Measurements from ENCODE around the gene GPR35. TPM values are rescaled to one million over a fixed set of nuclear protein-coding genes. Genes with fewer than 3 reads are reported as not detected.

GPR35 gene
- total RNA-seq, 1 donor from 2014 or later: 1.9 TPM

- Mint-ChIP-seq H3K4me3 (ENCODE audit: unreplicated experiment) (peak within 1 kb of the TSS; percentile 91), H3K9me3 (ENCODE audit: low read depth) (no peaks in the 10 kb centered on the region), H3K27me3 (ENCODE audit: low read depth) (no peaks in the 10 kb centered on the region), H3K27ac (ENCODE audit: unreplicated experiment) (peak within 1 kb of the TSS; percentile 88), H3K4me1 (ENCODE audit: low read depth) (peaks cover 54% of the 10 kb centered on the region), H3K36me3 (ENCODE audit: low read depth) (no peaks in the 10 kb centered on the region)
- no peak for TF ChIP-seq CTCF (IDR thresholded peaks at IDR 0.05)
- DNase-seq (ENCODE audit: low spot score): peak; percentile 99
These were observed 38.9 kb upstream of the GPR35 start, which contains the start of gene CAPN10 for GRCh38 chr2:240586198-240586918. Gene CAPN10, plus strand, starts transcription at chr2:240586734. Its CDS starts 178 bp downstream, at chr2:240586912.

- no peaks in the 10 kb centered on the region for H3K9me3 Mint-ChIP-seq (ENCODE audit: low read depth)
- peak overlapping the region; percentile 91 for H3K4me3 Mint-ChIP-seq (ENCODE audit: unreplicated experiment)
- peak; percentile 85 for DNase-seq (ENCODE audit: low spot score)
- TF ChIP-seq CTCF (IDR thresholded peaks at IDR 0.05): peak; percentile 21
- no peaks in the 10 kb centered on the region for H3K36me3 Mint-ChIP-seq (ENCODE audit: low read depth)
- H3K27ac Mint-ChIP-seq (ENCODE audit: unreplicated experiment): no peak overlapping the region
- peaks cover 54% of the 10 kb centered on the region for H3K4me1 Mint-ChIP-seq (ENCODE audit: low read depth)
- no peaks in the 10 kb centered on the region for H3K27me3 Mint-ChIP-seq (ENCODE audit: low read depth)
These were observed 38.1 kb upstream of the GPR35 start for GRCh38 chr2:240586919-240587800.

- Mint-ChIP-seq H3K36me3 (ENCODE audit: low read depth) (peaks cover 2% of the 10 kb centered on the region), H3K9me3 (ENCODE audit: low read depth) (no peaks in the 10 kb centered on the region), H3K27ac (ENCODE audit: unreplicated experiment) (no peak overlapping the region), H3K4me1 (ENCODE audit: low read depth) (peaks cover 46% of the 10 kb centered on the region), H3K27me3 (ENCODE audit: low read depth) (no peaks in the 10 kb centered on the region), H3K4me3 (ENCODE audit: unreplicated experiment) (peak overlapping the region; percentile 91)
- DNase-seq (ENCODE audit: low spot score): peak; percentile 68
- no peak for TF ChIP-seq CTCF (IDR thresholded peaks at IDR 0.05)
These were observed 37.1 kb upstream of the GPR35 start for GRCh38 chr2:240588006-240588655.

- no peaks in the 10 kb centered on the region for H3K27me3 Mint-ChIP-seq (ENCODE audit: low read depth)
- peaks cover 2% of the 10 kb centered on the region for H3K36me3 Mint-ChIP-seq (ENCODE audit: low read depth)
- no peaks in the 10 kb centered on the region for H3K9me3 Mint-ChIP-seq (ENCODE audit: low read depth)
- H3K27ac Mint-ChIP-seq (ENCODE audit: unreplicated experiment): no peak overlapping the region
- H3K4me1 Mint-ChIP-seq (ENCODE audit: low read depth): peaks cover 41% of the 10 kb centered on the region
- H3K4me3 Mint-ChIP-seq (ENCODE audit: unreplicated experiment): peak overlapping the region; percentile 29
- no peak for TF ChIP-seq CTCF (IDR thresholded peaks at IDR 0.05)
- peak; percentile 64 for DNase-seq (ENCODE audit: low spot score)
These were observed 36.6 kb upstream of the GPR35 start for GRCh38 chr2:240588669-240589068.

DNA sequence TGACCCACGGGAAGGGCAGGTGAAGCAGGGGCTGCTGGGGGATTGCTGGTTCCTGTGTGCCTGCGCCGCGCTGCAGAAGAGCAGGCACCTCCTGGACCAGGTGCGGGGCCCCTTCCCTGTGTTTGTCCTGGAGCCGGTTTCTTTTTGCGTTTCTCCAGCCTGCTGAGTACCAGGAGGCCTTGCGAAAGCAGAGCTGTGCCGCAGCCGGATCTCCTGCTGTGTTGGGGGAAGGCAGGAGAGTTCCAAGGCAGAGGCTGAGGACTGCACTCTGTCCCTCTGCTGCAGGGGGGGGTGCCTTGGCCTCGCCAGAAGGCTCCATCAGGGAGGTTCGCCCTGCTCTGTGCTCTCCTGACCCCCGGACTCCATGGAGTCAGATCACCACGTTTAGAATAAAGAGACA lies 35.9 kb upstream of the GPR35 start:
- no peaks in the 10 kb centered on the region for H3K9me3 Mint-ChIP-seq (ENCODE audit: low read depth)
- DNase-seq (ENCODE audit: low spot score): peak; percentile 63
- H3K4me3 Mint-ChIP-seq (ENCODE audit: unreplicated experiment): no peak overlapping the region
- peaks cover 2% of the 10 kb centered on the region for H3K36me3 Mint-ChIP-seq (ENCODE audit: low read depth)
- H3K4me1 Mint-ChIP-seq (ENCODE audit: low read depth): peaks cover 37% of the 10 kb centered on the region
- no peak for TF ChIP-seq CTCF (IDR thresholded peaks at IDR 0.05)
- no peak overlapping the region for H3K27ac Mint-ChIP-seq (ENCODE audit: unreplicated experiment)
- no peaks in the 10 kb centered on the region for H3K27me3 Mint-ChIP-seq (ENCODE audit: low read depth)
